WTC11 (cell line): ENCODE measurements around the gene ZNF416.

Experiments used
- CTCF ChIP-seq: fragments of 200-600 bp; IDR thresholded peaks from 2 replicates; pipeline ENCODE4 v1.8.0; 2022; ENCODE audit warnings: antibody characterized with exemption
- IRF2 ChIP-seq: sonication (generic); formaldehyde crosslinking; IDR thresholded peaks from 2 replicates; pipeline ENCODE4 v1.8.0; 2022; ENCODE audit warnings: low read depth, missing genetic modification reagents, borderline replicate concordance
- MAX ChIP-seq: sonication (generic); formaldehyde crosslinking; IDR thresholded peaks from 2 replicates; pipeline ENCODE4 v1.8.0; 2022; ENCODE audit warnings: mild to moderate bottlenecking, missing genetic modification reagents
- MYBL2 ChIP-seq: sonication (generic); formaldehyde crosslinking; IDR thresholded peaks from 2 replicates; pipeline ENCODE4 v1.8.1; 2023; ENCODE audit warnings: mild to moderate bottlenecking, moderate library complexity, missing genetic modification reagents
- NFYB ChIP-seq: sonication (generic); formaldehyde crosslinking; conservative IDR thresholded peaks from 2 replicates; pipeline ENCODE4 v1.8.0; 2022; ENCODE audit warnings: low read depth, missing genetic modification reagents
- ZNF512 ChIP-seq: sonication (generic); formaldehyde crosslinking; IDR thresholded peaks from 2 replicates; pipeline ENCODE4 v1.8.1; 2022; ENCODE audit warnings: missing genetic modification reagents, borderline replicate concordance

- TF ChIP-seq CTCF (no peak), ZNF512 (no peak), MAX (CRISPR knock-in tag) (no peak), IRF2 (no peak), MYBL2 (0 out of 2 replicates have a peak, but pooled peaks have one; percentile 19), NFYB (CRISPR knock-in tag) (peak; percentile 87)
These were observed 21.2 kb upstream of the ZNF416 start, which contains the start of gene ZNF530 for GRCh38 chr19:57599761-57600383.
